Uterus (tissue), 4 donors: ENCODE data around the gene CDH4. TPM values are rescaled to one million over a fixed set of nuclear protein-coding genes. Genes with fewer than 3 reads are reported as not detected.

Experiments
- DNase-seq, 2 donors: peaks; one replicate each; pipeline ENCODE4 v3.0.0-alpha.2; 2019 to 2020
- H3K27ac ChIP-seq, 2 donors: fragments of 200-600 bp; sonication (generic); 1 replicate in 1 of 2; 2 replicates in 1 of 2; pipeline ENCODE4 v1.5.1; 2016 to 2018
- H3K27me3 ChIP-seq, 2 donors: fragments of 200-600 bp; sonication (generic); one replicate each; pipeline ENCODE4 v1.5.1; 2018 to 2019; ENCODE audit warnings: control low read depth in 1 of 2
- H3K36me3 ChIP-seq, 2 donors: fragments of 200-600 bp; sonication (generic); one replicate each; pipeline ENCODE4 v1.5.1; 2019; ENCODE audit warnings: control low read depth in 1 of 2
- H3K4me1 ChIP-seq, 2 donors: fragments of 200-600 bp; sonication (generic); one replicate each; pipeline ENCODE4 v1.5.1; 2018 to 2019; ENCODE audit warnings: control low read depth in 1 of 2
- H3K4me3 ChIP-seq, 2 donors: fragments of 200-600 bp; sonication (generic); 1 replicate in 1 of 2; 2 replicates in 1 of 2; pipeline ENCODE4 v1.5.1; 2018 to 2019; ENCODE audit warnings: mild to moderate bottlenecking in 1 of 2
- H3K9me3 ChIP-seq, 2 donors: fragments of 200-600 bp; sonication (generic); one replicate each; pipeline ENCODE4 v1.5.1; 2019; ENCODE audit warnings: control low read depth in 1 of 2
- POLR2A ChIP-seq, 2 donors: fragments of 450-650 bp; IDR thresholded peaks; one replicate each; pipeline ENCODE4 v1.6.1; 2016; ENCODE audit warnings: antibody characterized with exemption in 2 of 2, mild to moderate bottlenecking in 1 of 2, moderate library complexity in 1 of 2
- intact Hi-C: fragments of 100-400 bp; cut with DNase I; formaldehyde crosslinking; loops from one replicate; pipeline ENCODE4 v1.15.1; 2023; ENCODE audit warnings: low total_unique reads
- total RNA-seq, 4 donors: library from RNA; depleted of rRNA in 3 of 4; stranded (reverse); fragments of >200 nt in 3 of 4; gene quantifications; one replicate each; pipeline versions ENCODE4 v1.1.0 to v1.2.4, GENCODE V29; 2014 to 2023
- TF ChIP-seq, protein P1 (sequence below), 4 experiments: fragments of 200-600 bp in 2 of 4; fragments of 450-650 bp in 2 of 4; sonication (generic) in 2 of 4; IDR thresholded peaks; one replicate each; pipeline ENCODE4 v1.5.1; 2016 to 2019; ENCODE audit warnings: antibody characterized with exemption in 4 of 4, mild to moderate bottlenecking in 2 of 4, moderate library complexity in 1 of 4
- donor health status: DM: yes; HTN: yes; CAD: no.

Gene CDH4
- total RNA-seq, 4 donors from 2014 or later = under 0.01 to 0.55 TPM; not detected in 2

DNA sequence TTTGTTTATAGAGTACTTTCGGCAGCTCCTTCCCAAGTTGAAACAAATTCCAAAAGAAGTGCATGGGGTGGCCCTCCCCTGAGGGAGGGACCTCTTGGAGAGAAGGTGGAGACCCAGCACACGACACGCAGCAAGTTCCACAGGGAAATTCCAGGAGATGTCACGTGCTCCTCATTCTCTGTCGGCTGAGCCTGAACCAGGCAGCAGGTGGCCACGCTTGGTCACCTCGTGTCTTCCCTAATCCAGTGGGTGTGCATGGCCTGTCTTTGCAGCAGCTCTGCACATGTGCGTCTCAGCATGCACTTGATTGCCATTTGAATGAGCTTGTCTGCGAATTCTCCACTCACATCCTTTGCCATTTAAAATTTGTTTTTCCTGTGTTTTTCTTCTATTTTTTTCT, 357.4 kb downstream of the CDH4 start:
- DNase-seq = no peak
- Histone ChIP-seq H3K4me3 (no peak overlapping the region), H3K27me3 (no peaks in the 10 kb centered on the region), H3K4me1 (no peaks in the 10 kb centered on the region), H3K36me3 (no peaks in the 10 kb centered on the region), H3K9me3 (no peaks in the 10 kb centered on the region), H3K27ac (no peak overlapping the region)
- intact Hi-C loops = no loop called here
- TF ChIP-seq, protein P1, sequence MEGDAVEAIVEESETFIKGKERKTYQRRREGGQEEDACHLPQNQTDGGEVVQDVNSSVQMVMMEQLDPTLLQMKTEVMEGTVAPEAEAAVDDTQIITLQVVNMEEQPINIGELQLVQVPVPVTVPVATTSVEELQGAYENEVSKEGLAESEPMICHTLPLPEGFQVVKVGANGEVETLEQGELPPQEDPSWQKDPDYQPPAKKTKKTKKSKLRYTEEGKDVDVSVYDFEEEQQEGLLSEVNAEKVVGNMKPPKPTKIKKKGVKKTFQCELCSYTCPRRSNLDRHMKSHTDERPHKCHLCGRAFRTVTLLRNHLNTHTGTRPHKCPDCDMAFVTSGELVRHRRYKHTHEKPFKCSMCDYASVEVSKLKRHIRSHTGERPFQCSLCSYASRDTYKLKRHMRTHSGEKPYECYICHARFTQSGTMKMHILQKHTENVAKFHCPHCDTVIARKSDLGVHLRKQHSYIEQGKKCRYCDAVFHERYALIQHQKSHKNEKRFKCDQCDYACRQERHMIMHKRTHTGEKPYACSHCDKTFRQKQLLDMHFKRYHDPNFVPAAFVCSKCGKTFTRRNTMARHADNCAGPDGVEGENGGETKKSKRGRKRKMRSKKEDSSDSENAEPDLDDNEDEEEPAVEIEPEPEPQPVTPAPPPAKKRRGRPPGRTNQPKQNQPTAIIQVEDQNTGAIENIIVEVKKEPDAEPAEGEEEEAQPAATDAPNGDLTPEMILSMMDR (IDR thresholded peaks at IDR 0.05) = no peak
- TF ChIP-seq POLR2A (IDR thresholded peaks at IDR 0.05) = no peak

DNA sequence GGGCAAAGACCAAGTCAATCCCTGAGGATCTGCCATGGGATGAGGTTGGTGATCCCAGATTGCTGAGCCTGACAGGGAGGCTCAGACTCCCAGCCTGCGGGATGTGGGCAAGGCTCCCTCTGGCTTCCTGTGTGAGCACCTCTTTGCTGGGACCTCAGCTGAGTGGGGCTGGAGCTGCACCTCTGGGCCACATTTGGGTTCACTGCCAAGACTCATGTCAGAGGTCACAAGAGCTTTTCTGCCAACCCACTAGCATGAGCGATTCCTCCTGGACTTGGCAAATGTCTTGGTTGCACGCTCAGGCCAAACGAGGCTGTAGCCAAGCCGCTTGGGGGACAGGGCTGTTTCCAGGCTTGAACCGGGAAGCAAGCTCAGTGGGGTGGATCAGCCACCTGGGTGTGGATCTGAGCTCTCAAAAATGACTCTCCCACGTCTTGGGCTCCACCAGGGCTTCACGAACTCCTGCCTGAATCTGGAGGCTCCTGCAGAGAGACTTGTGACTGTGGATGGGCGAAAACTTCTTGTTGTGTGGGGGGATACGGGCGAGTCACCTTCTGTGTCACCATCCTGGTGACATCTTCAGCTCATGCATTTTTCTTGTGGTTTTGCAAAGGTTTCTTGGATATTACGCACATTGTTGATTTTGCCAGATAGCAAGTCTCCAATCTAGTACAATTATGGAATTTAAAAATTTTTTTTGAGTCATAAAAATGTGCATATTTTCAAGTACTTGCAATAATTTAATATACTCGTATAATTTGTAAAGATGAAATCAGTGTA, 359.5 kb downstream of the CDH4 start:
- no peak overlapping the region for H3K4me3 ChIP-seq
- H3K27ac ChIP-seq = no peak overlapping the region
- intact Hi-C loops = no loop called here
- no peak for TF ChIP-seq POLR2A (IDR thresholded peaks at IDR 0.05)
- TF ChIP-seq, protein P1 (IDR thresholded peaks at IDR 0.05) = no peak
- no peak for DNase-seq
- no peaks in the 10 kb centered on the region for H3K27me3 ChIP-seq
- no peaks in the 10 kb centered on the region for H3K9me3 ChIP-seq
- no peaks in the 10 kb centered on the region for H3K36me3 ChIP-seq
- H3K4me1 ChIP-seq = no peaks in the 10 kb centered on the region

DNA sequence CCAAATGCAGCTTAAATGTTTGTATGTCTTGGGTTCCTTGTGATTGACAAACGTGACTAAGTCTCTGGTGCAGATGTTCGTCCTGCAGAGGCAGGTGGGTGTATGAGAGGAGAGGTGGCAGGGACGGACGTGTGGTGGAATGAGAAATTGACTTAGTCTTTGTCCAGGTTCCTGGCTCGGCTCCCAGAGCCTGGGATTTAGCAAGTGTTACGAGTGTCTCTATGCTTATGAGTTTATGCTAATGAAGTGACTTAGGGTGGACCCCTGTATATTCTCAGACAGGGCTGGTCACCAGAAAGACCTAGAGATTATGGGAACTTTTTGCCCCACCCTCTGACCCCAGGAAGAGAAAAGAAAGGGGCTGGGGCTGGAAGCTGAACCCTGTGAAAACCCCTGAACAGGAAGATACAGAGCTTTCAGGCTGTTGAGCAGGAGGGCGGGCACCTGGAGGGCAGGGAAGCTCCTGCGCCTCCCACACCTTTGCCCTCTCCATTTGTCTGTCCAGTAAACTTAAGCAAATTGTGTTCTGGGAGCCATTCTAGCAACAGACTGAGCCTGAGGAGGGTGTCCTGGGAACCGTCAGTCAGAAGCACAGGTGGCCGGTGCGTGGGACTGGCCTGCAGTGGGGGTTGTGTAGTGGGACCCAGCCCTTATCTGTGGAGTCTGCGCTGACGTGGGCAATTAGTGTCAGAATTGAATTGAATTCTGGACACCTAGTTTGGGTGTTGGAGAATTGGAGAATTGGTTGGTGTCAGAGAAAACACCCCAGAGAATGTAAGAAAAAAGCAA, 362.1 kb downstream of the CDH4 start:
- Histone ChIP-seq H3K9me3 (no peaks in the 10 kb centered on the region), H3K27me3 (no peaks in the 10 kb centered on the region), H3K27ac (no peak overlapping the region), H3K36me3 (no peaks in the 10 kb centered on the region), H3K4me3 (no peak overlapping the region), H3K4me1 (no peaks in the 10 kb centered on the region)
- intact Hi-C loops = no loop called here
- TF ChIP-seq, protein P1 (IDR thresholded peaks at IDR 0.05) = no peak
- TF ChIP-seq POLR2A (IDR thresholded peaks at IDR 0.05) = no peak
- no peak for DNase-seq

DNA sequence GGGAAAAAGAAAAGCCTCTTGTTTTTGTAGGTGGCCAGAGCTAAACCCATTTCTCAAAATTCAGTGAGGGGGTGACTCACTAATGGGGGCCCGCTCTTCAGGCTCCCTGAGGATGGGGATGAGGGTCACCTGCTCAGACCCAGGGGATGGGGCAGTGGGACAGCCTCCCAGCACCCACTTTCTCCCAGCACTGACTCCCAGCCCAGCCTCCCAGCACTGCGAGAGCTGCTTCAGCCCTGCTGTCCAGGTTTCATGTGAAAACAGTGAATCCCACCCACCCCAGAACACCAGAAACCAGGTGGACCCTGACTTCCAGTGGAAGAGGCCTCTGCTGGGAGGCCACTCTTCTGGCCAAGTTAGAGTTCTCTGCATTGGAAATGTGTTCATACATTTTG, 362.6 kb downstream of the CDH4 start:
- Histone ChIP-seq H3K27ac (no peak overlapping the region), H3K4me3 (no peak overlapping the region), H3K9me3 (no peaks in the 10 kb centered on the region), H3K27me3 (no peaks in the 10 kb centered on the region), H3K4me1 (no peaks in the 10 kb centered on the region), H3K36me3 (no peaks in the 10 kb centered on the region)
- TF ChIP-seq POLR2A (IDR thresholded peaks at IDR 0.05) = no peak
- TF ChIP-seq, protein P1 (IDR thresholded peaks at IDR 0.05) = no peak
- no peak for DNase-seq
- intact Hi-C loops = no loop called here

DNA sequence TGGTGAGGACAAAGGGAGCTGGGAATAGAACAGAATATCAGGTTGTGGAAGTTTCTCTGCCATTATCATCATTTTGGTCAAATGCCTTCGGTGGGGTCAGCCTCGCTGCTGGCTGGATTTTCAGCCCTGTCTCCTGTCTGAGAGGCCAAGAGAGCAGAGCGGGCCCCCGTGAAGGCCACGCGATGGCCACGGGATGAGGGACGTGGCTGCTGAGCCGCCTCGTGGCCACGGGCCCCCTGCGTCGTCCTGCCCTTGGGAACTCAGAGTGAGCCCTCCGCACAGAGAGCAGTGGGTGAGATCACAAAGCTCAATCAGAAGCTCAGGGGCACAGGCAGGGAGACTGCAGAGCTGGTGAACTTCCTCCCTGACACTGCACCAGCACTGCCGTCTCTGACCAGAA, 363.7 kb downstream of the CDH4 start:
- no peak for DNase-seq
- Histone ChIP-seq H3K9me3 (no peaks in the 10 kb centered on the region), H3K36me3 (no peaks in the 10 kb centered on the region), H3K4me1 (no peaks in the 10 kb centered on the region), H3K4me3 (no peak overlapping the region), H3K27ac (no peak overlapping the region), H3K27me3 (no peaks in the 10 kb centered on the region)
- TF ChIP-seq POLR2A (IDR thresholded peaks at IDR 0.05) = no peak
- TF ChIP-seq, protein P1 (IDR thresholded peaks at IDR 0.05) = no peak
- intact Hi-C loops = no loop called here
